ENCODE measurements around the gene MYPN. TPM values are rescaled to one million over a fixed set of nuclear protein-coding genes. Genes with fewer than 3 reads are reported as not detected.
A peak's percentile ranks its signal among the peaks of the same experiment; 100 is the strongest.
"Not testable (repeated sequence)": the region's sequence is repeated elsewhere in the genome, so short reads cannot be mapped to it uniquely, and the experiment has no call there.

Gene MYPN
- total RNA-seq, 8 experiments from 2014 or later, result 0.09 to 0.28 (median 0.13) TPM; not detected in 3

GRCh38 chr10:68142761-68143160, 33.5 kb downstream of the MYPN start:
- in situ Hi-C loops (cut with MboI; ENCODE audit: low pct_unique_long_range_greater_than_20kb in 2 of 9, low sequenced_read_pairs in 9 of 9, unreplicated experiment in 9 of 9), result no loop called here
- Histone ChIP-seq H3K4me3 (no peak overlapping the region), H3K4me1 (replicated peaks in 1 of 2) (no peaks in the 10 kb centered on the region), H3K27ac (no peak overlapping the region)
- WGBS, 10 experiments, result 76 to 100% (median 88%) methylated on average over 1 to 4 of the region's 4 CpGs; no CpG with 5 or more reads in 1 of the 10 experiments
- ATAC-seq (replicated peaks in 6 of 8), result no peak

- no peaks in the 10 kb centered on the region for H3K4me1 ChIP-seq (replicated peaks in 1 of 2)
- 64 to 94% (median 83%) methylated on average over 2 to 4 of the region's 6 CpGs; no CpG with 5 or more reads in 3 of the 10 experiments for WGBS, 10 experiments
- in situ Hi-C loops (cut with MboI; ENCODE audit: low pct_unique_long_range_greater_than_20kb in 2 of 9, low sequenced_read_pairs in 9 of 9, unreplicated experiment in 9 of 9), result no loop called here
- no peak for ATAC-seq (replicated peaks in 6 of 8)
- H3K27ac ChIP-seq, result no peak overlapping the region
- no peak overlapping the region for H3K4me3 ChIP-seq
Observed at GRCh38 chr10:68144709-68145108, 35.4 kb downstream of the MYPN start.

GRCh38 chr10:68145705-68146104, 36.4 kb downstream of the MYPN start:
- H3K4me1 ChIP-seq (replicated peaks in 1 of 2), result no peaks in the 10 kb centered on the region
- no peak overlapping the region for H3K27ac ChIP-seq
- no peak for ATAC-seq (replicated peaks in 6 of 8)
- no peak overlapping the region for H3K4me3 ChIP-seq
- in situ Hi-C loops (cut with MboI; ENCODE audit: low pct_unique_long_range_greater_than_20kb in 2 of 9, low sequenced_read_pairs in 9 of 9, unreplicated experiment in 9 of 9), result no loop called here
- 41 to 88% (median 65%) methylated on average over 2 to 3 of the region's 3 CpGs; no CpG with 5 or more reads in 1 of the 10 experiments for WGBS, 10 experiments

GRCh38 chr10:68146133-68146532, 36.8 kb downstream of the MYPN start:
- WGBS, 10 experiments, result 71 to 100% (median 100%) methylated on average over 1 of the region's 1 CpG; no CpG with 5 or more reads in 1 of the 10 experiments
- Histone ChIP-seq H3K4me1 (replicated peaks in 1 of 2) (no peaks in the 10 kb centered on the region), H3K27ac (no peak overlapping the region), H3K4me3 (no peak overlapping the region)
- no peak for ATAC-seq (replicated peaks in 6 of 8)
- in situ Hi-C loops (cut with MboI; ENCODE audit: low pct_unique_long_range_greater_than_20kb in 2 of 9, low sequenced_read_pairs in 9 of 9, unreplicated experiment in 9 of 9), result no loop called here

GRCh38 chr10:68151453-68151852, 42.2 kb downstream of the MYPN start:
- 80 to 100% (median 94%) methylated on average over 1 of the region's 1 CpG; no CpG with 5 or more reads in 4 of the 10 experiments for WGBS, 10 experiments
- H3K4me3 ChIP-seq, result no peak overlapping the region
- ATAC-seq (replicated peaks in 6 of 8), result no peak
- peaks cover 16 to 19% of the 10 kb centered on the region in 2 donors for H3K4me1 ChIP-seq (replicated peaks in 1 of 2)
- no peak overlapping the region for H3K27ac ChIP-seq
- in situ Hi-C loops (cut with MboI; ENCODE audit: low pct_unique_long_range_greater_than_20kb in 2 of 9, low sequenced_read_pairs in 9 of 9, unreplicated experiment in 9 of 9), result loop anchor here in 2 of 9 experiments (25.0 kb wide), 1 partner anchor 289 kb away; no protein-coding TSS in a partner anchor

GRCh38 chr10:68153473-68154210, 44.4 kb downstream of the MYPN start:
- 0 to 25% (median 17%) methylated on average over 3 to 8 of the region's 8 CpGs for WGBS, 10 experiments
- in situ Hi-C loops (cut with MboI; ENCODE audit: low pct_unique_long_range_greater_than_20kb in 2 of 9, low sequenced_read_pairs in 9 of 9, unreplicated experiment in 9 of 9), result loop anchor here in 2 of 9 experiments (25.0 kb wide), 1 partner anchor 291 kb away; no protein-coding TSS in a partner anchor
- Histone ChIP-seq H3K27ac (peak overlapping the region; percentile 2 to 23), H3K4me1 (replicated peaks in 1 of 2) (peaks cover 16 to 19% of the 10 kb centered on the region in 2 donors), H3K4me3 (peak overlapping the region in 2 of 5 donors; percentile 3 to 10)
- ATAC-seq (replicated peaks in 6 of 8), result peak; percentile 90 to 97 (median 94)

- in situ Hi-C loops (cut with MboI; ENCODE audit: low pct_unique_long_range_greater_than_20kb in 2 of 9, low sequenced_read_pairs in 9 of 9, unreplicated experiment in 9 of 9), result loop anchor here in 2 of 9 experiments (25.0 kb wide), 1 partner anchor 292 kb away; no protein-coding TSS in a partner anchor
- H3K4me1 ChIP-seq (replicated peaks in 1 of 2), result peaks cover 16 to 19% of the 10 kb centered on the region in 2 donors
- peak overlapping the region; percentile 2 to 10 for H3K27ac ChIP-seq
- 0 to 25% (median 0%) methylated on average over 1 to 2 of the region's 3 CpGs; no CpG with 5 or more reads in 4 of the 10 experiments for WGBS, 10 experiments
- peak overlapping the region in 2 of 5 donors; percentile 3 to 10 for H3K4me3 ChIP-seq
- peak in 7 of 8 experiments; percentile 24 to 69 (median 62) for ATAC-seq (replicated peaks in 6 of 8)
Observed at GRCh38 chr10:68154211-68154497, 44.9 kb downstream of the MYPN start.

GRCh38 chr10:68155615-68156210, 46.4 kb downstream of the MYPN start:
- WGBS, 10 experiments, result 36 to 100% (median 46%) methylated on average over 1 to 2 of the region's 2 CpGs; no CpG with 5 or more reads in 4 of the 10 experiments
- ATAC-seq (replicated peaks in 6 of 8), result no peak
- in situ Hi-C loops (cut with MboI; ENCODE audit: low pct_unique_long_range_greater_than_20kb in 2 of 9, low sequenced_read_pairs in 9 of 9, unreplicated experiment in 9 of 9), result loop anchor here in 2 of 9 experiments (25.0 kb wide), 1 partner anchor 293 kb away; no protein-coding TSS in a partner anchor
- Histone ChIP-seq H3K27ac (no peak overlapping the region), H3K4me3 (no peak overlapping the region), H3K4me1 (replicated peaks in 1 of 2) (peaks cover 16 to 19% of the 10 kb centered on the region in 2 donors)

- in situ Hi-C loops (cut with MboI; ENCODE audit: low pct_unique_long_range_greater_than_20kb in 2 of 9, low sequenced_read_pairs in 9 of 9, unreplicated experiment in 9 of 9), result loop anchor here in 2 of 9 experiments (25.0 kb wide), 1 partner anchor 294 kb away; no protein-coding TSS in a partner anchor
- no peak overlapping the region for H3K27ac ChIP-seq
- peak in 2 of 8 experiments; percentile 9 to 37 for ATAC-seq (replicated peaks in 6 of 8)
- peaks cover 16 to 19% of the 10 kb centered on the region in 2 donors for H3K4me1 ChIP-seq (replicated peaks in 1 of 2)
- 14 to 67% (median 37%) methylated on average over 4 to 11 of the region's 11 CpGs for WGBS, 10 experiments
- no peak overlapping the region for H3K4me3 ChIP-seq
Observed at GRCh38 chr10:68156373-68157185, 47.3 kb downstream of the MYPN start.

- H3K4me1 ChIP-seq (replicated peaks in 1 of 2), result peaks cover 16 to 19% of the 10 kb centered on the region in 2 donors
- WGBS, 10 experiments, result 43 to 96% (median 84%) methylated on average over 2 to 7 of the region's 7 CpGs; no CpG with 5 or more reads in 1 of the 10 experiments
- H3K27ac ChIP-seq; H3K4me3 ChIP-seq; ATAC-seq (replicated peaks in 6 of 8): not testable (repeated sequence)
- in situ Hi-C loops (cut with MboI; ENCODE audit: low pct_unique_long_range_greater_than_20kb in 2 of 9, low sequenced_read_pairs in 9 of 9, unreplicated experiment in 9 of 9), result loop anchor here in 2 of 9 experiments (25.0 kb wide), 1 partner anchor 295 kb away; no protein-coding TSS in a partner anchor
Observed at GRCh38 chr10:68157522-68157921, 48.2 kb downstream of the MYPN start.

- in situ Hi-C loops (cut with MboI; ENCODE audit: low pct_unique_long_range_greater_than_20kb in 2 of 9, low sequenced_read_pairs in 9 of 9, unreplicated experiment in 9 of 9), result loop anchor here in 2 of 9 experiments (25.0 kb wide), 1 partner anchor 296 kb away; no protein-coding TSS in a partner anchor
- no peak overlapping the region for H3K27ac ChIP-seq
- no peak for ATAC-seq (replicated peaks in 6 of 8)
- 60 to 94% (median 90%) methylated on average over 1 to 7 of the region's 7 CpGs; no CpG with 5 or more reads in 3 of the 10 experiments for WGBS, 10 experiments
- no peak overlapping the region for H3K4me3 ChIP-seq
- H3K4me1 ChIP-seq (replicated peaks in 1 of 2), result peaks cover 15 to 17% of the 10 kb centered on the region in 2 donors
Observed at GRCh38 chr10:68158031-68158430, 48.7 kb downstream of the MYPN start.

GRCh38 chr10:68163735-68164134, 54.4 kb downstream of the MYPN start:
- Histone ChIP-seq H3K27ac (no peak overlapping the region), H3K4me1 (replicated peaks in 1 of 2) (no peaks in the 10 kb centered on the region), H3K4me3 (no peak overlapping the region)
- ATAC-seq (replicated peaks in 6 of 8), result no peak
- in situ Hi-C loops (cut with MboI; ENCODE audit: low pct_unique_long_range_greater_than_20kb in 2 of 9, low sequenced_read_pairs in 9 of 9, unreplicated experiment in 9 of 9), result loop anchor here in 2 of 9 experiments (25.0 kb wide), 1 partner anchor 301 kb away; no protein-coding TSS in a partner anchor
- 40 to 83% (median 63%) methylated on average over 1 to 2 of the region's 2 CpGs; no CpG with 5 or more reads in 5 of the 10 experiments for WGBS, 10 experiments
